Neural cell (in vitro differentiated cells): ENCODE data around the gene AP1M1. TPM values are rescaled to one million over a fixed set of nuclear protein-coding genes. Genes with fewer than 3 reads are reported as not detected.

Experiments used
- H2AFZ ChIP-seq: fragments of 200-600, 300-800 bp; sonication (generic), shearing (Covaris generic); 2 replicates; pipeline ENCODE4 v1.6.0; 2014; ENCODE audit warnings: low read depth, mild to moderate bottlenecking, antibody characterized with exemption, low read length, moderate library complexity
- H3F3A ChIP-seq: fragments of 200-600 bp; shearing (Covaris generic); 2 replicates; pipeline ENCODE4 v1.6.1; 2016; ENCODE audit warnings: mild to moderate bottlenecking, moderate library complexity, mixed read lengths, antibody characterized with exemption, low read length; ENCODE audit not compliant: insufficient read depth, poor library complexity, severe bottlenecking
- H3K27ac ChIP-seq: fragments of 200-600, 300-800 bp; sonication (generic), shearing (Covaris generic); 2 replicates; pipeline ENCODE4 v1.5.1; 2014; ENCODE audit warnings: mild to moderate bottlenecking, low read length, moderate library complexity
- H3K27me3 ChIP-seq: fragments of 300-800, 200-600 bp; sonication (generic), shearing (Covaris generic); 2 replicates; pipeline ENCODE4 v1.6.0; 2014; ENCODE audit warnings: mild to moderate bottlenecking, low read depth, low read length, moderate library complexity; ENCODE audit not compliant: insufficient read depth
- H3K36me3 ChIP-seq: fragments of 300-800, 200-600 bp; sonication (generic), shearing (Covaris generic); 2 replicates; pipeline ENCODE4 v1.5.1; 2014; ENCODE audit warnings: mild to moderate bottlenecking, antibody characterized with exemption, low read length, moderate library complexity; ENCODE audit not compliant: insufficient read depth
- H3K4me2 ChIP-seq: fragments of 300-800, 200-600 bp; sonication (generic), shearing (Covaris generic); 2 replicates; pipeline ENCODE4 v1.6.0; 2014; ENCODE audit warnings: mild to moderate bottlenecking, low read length
- H3K4me3 ChIP-seq: fragments of 300-800, 200-600 bp; sonication (generic), shearing (Covaris generic); 2 replicates; pipeline ENCODE4 v1.5.1; 2014; ENCODE audit warnings: mild to moderate bottlenecking, low read length, moderate library complexity
- H3K79me2 ChIP-seq: fragments of 200-600 bp; shearing (Covaris generic); replicated peaks from 2 replicates; pipeline ENCODE4 v1.6.0; 2014; ENCODE audit warnings: mild to moderate bottlenecking, low read length, moderate library complexity; ENCODE audit not compliant: insufficient read depth
- H3K9ac ChIP-seq: fragments of 300-800, 200-600 bp; sonication (generic), shearing (Covaris generic); 2 replicates; pipeline ENCODE4 v1.6.1; 2016; ENCODE audit warnings: mild to moderate bottlenecking, low read length, mixed read lengths
- H3K9me2 ChIP-seq: fragments of 200-600 bp; shearing (Covaris generic); 2 replicates; pipeline ENCODE4 v1.6.1; 2016; ENCODE audit warnings: mild to moderate bottlenecking, low read length, mixed read lengths; ENCODE audit not compliant: insufficient read depth
- H3K9me3 ChIP-seq: fragments of 200-600, 300-800 bp; sonication (generic), shearing (Covaris generic); 2 replicates; pipeline ENCODE4 v1.6.1; 2016; ENCODE audit warnings: mild to moderate bottlenecking, mixed run types, low read length, moderate library complexity, mixed read lengths
- H4K20me1 ChIP-seq: fragments of 200-600 bp; shearing (Covaris generic); 2 replicates; pipeline ENCODE4 v1.6.1; 2016; ENCODE audit warnings: mild to moderate bottlenecking, mixed run types; ENCODE audit not compliant: insufficient read depth
- CTCF ChIP-seq: fragments of 450-650 bp; IDR thresholded peaks from 2 replicates; pipeline ENCODE4 v1.5.1; 2014; ENCODE audit warnings: antibody characterized with exemption, mild to moderate bottlenecking, moderate library complexity; ENCODE audit not compliant: poor library complexity, severe bottlenecking
- EP300 ChIP-seq: fragments of 450-650 bp; conservative IDR thresholded peaks from 2 replicates; pipeline ENCODE4 v1.6.1; 2014; ENCODE audit warnings: antibody characterized with exemption, mild to moderate bottlenecking, moderate library complexity; ENCODE audit not compliant: poor library complexity, severe bottlenecking
- EZH2 ChIP-seq: fragments of 200-600, 300-800 bp; shearing (Covaris generic), sonication (generic); IDR thresholded peaks from 2 replicates; pipeline ENCODE4 v1.6.1; 2014; ENCODE audit warnings: antibody characterized with exemption, low read length, borderline replicate concordance, mild to moderate bottlenecking; ENCODE audit not compliant: insufficient read depth, poor library complexity, severe bottlenecking
- MXI1 ChIP-seq: fragments of 450-650 bp; conservative IDR thresholded peaks from 2 replicates; pipeline ENCODE4 v1.6.1; 2014; ENCODE audit warnings: antibody characterized with exemption, mild to moderate bottlenecking; ENCODE audit not compliant: poor library complexity, severe bottlenecking
- POLR2AphosphoS5 ChIP-seq: IDR thresholded peaks from 2 replicates; pipeline ENCODE4 v1.6.1; 2012
- RAD21 ChIP-seq: fragments of 450-650 bp; conservative IDR thresholded peaks from 2 replicates; pipeline ENCODE4 v1.6.1; 2014; ENCODE audit warnings: antibody characterized with exemption, mild to moderate bottlenecking, moderate library complexity
- REST ChIP-seq: IDR thresholded peaks from 2 replicates; pipeline ENCODE4 v1.6.1; 2012; ENCODE audit warnings: borderline replicate concordance
- SMC3 ChIP-seq: fragments of 450-650 bp; conservative IDR thresholded peaks from 2 replicates; pipeline ENCODE4 v1.6.1; 2014; ENCODE audit warnings: antibody characterized with exemption, mild to moderate bottlenecking, moderate library complexity; ENCODE audit not compliant: poor library complexity
- TAF1 ChIP-seq: IDR thresholded peaks from 2 replicates; pipeline ENCODE4 v1.6.1; 2012; ENCODE audit warnings: low read depth
- polyA plus RNA-seq: library from polyadenylated mRNA; depleted of rRNA; stranded (reverse); fragments of >200 nt; gene quantifications from 2 replicates; pipeline ENCODE4 v1.2.3, GENCODE V29; 2014

Gene AP1M1
- polyA plus RNA-seq, 1 donor from 2014 or later = 81.4 TPM

- Histone ChIP-seq H3K9me2 (no peaks in the 10 kb centered on the region), H3K36me3 (no peaks in the 10 kb centered on the region), H3K9me3 (no peaks in the 10 kb centered on the region), H3K79me2 (no peaks in the 10 kb centered on the region), H3K9ac (no peak overlapping the region), H3K27ac (no peak overlapping the region), H4K20me1 (no peaks in the 10 kb centered on the region), H3K27me3 (no peaks in the 10 kb centered on the region), H3K4me3 (no peak overlapping the region), H3F3A (no peaks in the 10 kb centered on the region), H2AFZ (no peak overlapping the region), H3K4me2 (no peak overlapping the region)
- no peak for TF ChIP-seq SMC3
- no peak for TF ChIP-seq RAD21
- TF ChIP-seq CTCF = no peak
- no peak for TF ChIP-seq MXI1
- TF ChIP-seq REST = no peak
Observed at GRCh38 chr19:16254851-16255408, 57.2 kb downstream of the AP1M1 start.

GRCh38 chr19:16257509-16258002 is 59.8 kb downstream of the AP1M1 start:
- Histone ChIP-seq H3K4me2 (no peak overlapping the region), H3K79me2 (no peaks in the 10 kb centered on the region), H3K4me3 (no peak overlapping the region), H3K9me2 (no peaks in the 10 kb centered on the region), H3K27ac (no peak overlapping the region), H3K27me3 (no peaks in the 10 kb centered on the region), H3F3A (no peaks in the 10 kb centered on the region), H2AFZ (no peak overlapping the region), H3K36me3 (no peaks in the 10 kb centered on the region), H4K20me1 (no peaks in the 10 kb centered on the region), H3K9me3 (no peaks in the 10 kb centered on the region), H3K9ac (no peak overlapping the region)
- TF ChIP-seq CTCF (no peak), REST (no peak), EP300 (no peak), MXI1 (no peak), SMC3 (no peak), POLR2AphosphoS5 (no peak), EZH2 (no peak), RAD21 (no peak), TAF1 (no peak)
